Kidney epithelial cell (primary cell): ENCODE measurements around the gene VPS72. TPM values are rescaled to one million over a fixed set of nuclear protein-coding genes. Genes with fewer than 3 reads are reported as not detected.

Experiments used
- DNase-seq: peaks from one replicate; pipeline ENCODE4 v3.0.0-alpha.2; 2010; ENCODE audit warnings: low read depth
- H3K27me3 ChIP-seq: 2 replicates; pipeline ENCODE4 v1.6.0; 2011; ENCODE audit warnings: low read length; ENCODE audit not compliant: control insufficient read depth, insufficient read depth
- H3K36me3 ChIP-seq: 2 replicates; pipeline ENCODE4 v1.5.1; 2011; ENCODE audit warnings: low read length; ENCODE audit not compliant: control insufficient read depth, insufficient read depth
- H3K4me3 ChIP-seq: 2 replicates; pipeline ENCODE4 v1.5.1; 2011; ENCODE audit warnings: low read depth, mild to moderate bottlenecking, control low read depth, low read length
- CTCF ChIP-seq: IDR thresholded peaks from 2 replicates; pipeline ENCODE4 v1.5.1; 2011; ENCODE audit warnings: mild to moderate bottlenecking, moderate library complexity, low read length, control low read depth, inconsistent platforms; ENCODE audit not compliant: insufficient read depth, poor library complexity, severe bottlenecking
- total RNA-seq: library from RNA; depleted of rRNA; stranded (reverse); fragments of >200 nt; gene quantifications from 2 replicates; pipeline ENCODE4 v1.2.3, GENCODE V29; 2015

The VPS72 gene
- total RNA-seq, 1 donor from 2014 or later, result 83.4 TPM

- H3K27me3 ChIP-seq, result no peaks in the 10 kb centered on the region
- no peak for DNase-seq
- H3K4me3 ChIP-seq, result peak overlapping the region; percentile 54
- no peak for TF ChIP-seq CTCF
- peaks cover 1% of the 10 kb centered on the region for H3K36me3 ChIP-seq
These were observed 24.7 kb downstream of the VPS72 start for GRCh38 chr1:151165281-151165737.

- H3K36me3 ChIP-seq, result peaks cover 1% of the 10 kb centered on the region
- TF ChIP-seq CTCF, result no peak
- no peaks in the 10 kb centered on the region for H3K27me3 ChIP-seq
- H3K4me3 ChIP-seq, result peak overlapping the region; percentile 54
- no peak for DNase-seq
These were observed 25.2 kb downstream of the VPS72 start for GRCh38 chr1:151164732-151165280.

GRCh38 chr1:151159373-151159772 is 30.6 kb downstream of the VPS72 start:
- no peaks in the 10 kb centered on the region for H3K27me3 ChIP-seq
- no peak for DNase-seq
- H3K36me3 ChIP-seq, result no peaks in the 10 kb centered on the region
- TF ChIP-seq CTCF, result no peak
- no peak overlapping the region for H3K4me3 ChIP-seq

GRCh38 chr1:151158751-151159251 is 31.2 kb downstream of the VPS72 start:
- no peak for TF ChIP-seq CTCF
- Histone ChIP-seq H3K36me3 (no peaks in the 10 kb centered on the region), H3K4me3 (no peak overlapping the region), H3K27me3 (no peaks in the 10 kb centered on the region)
- DNase-seq, result no peak

- Histone ChIP-seq H3K36me3 (no peaks in the 10 kb centered on the region), H3K4me3 (no peak overlapping the region), H3K27me3 (no peaks in the 10 kb centered on the region)
- DNase-seq, result no peak
- no peak for TF ChIP-seq CTCF
These were observed 31.7 kb downstream of the VPS72 start for GRCh38 chr1:151158326-151158725.

GRCh38 chr1:151157067-151157531 is 32.9 kb downstream of the VPS72 start:
- no peak overlapping the region for H3K4me3 ChIP-seq
- no peak for DNase-seq
- H3K27me3 ChIP-seq, result no peaks in the 10 kb centered on the region
- no peak for TF ChIP-seq CTCF
- no peaks in the 10 kb centered on the region for H3K36me3 ChIP-seq
